Esophagus muscularis mucosa (tissue), 4 donors: ENCODE results near the gene FAM222B.
"Not testable (repeated sequence)": the region's sequence is repeated elsewhere in the genome, so short reads cannot be mapped to it uniquely, and the experiment has no call there.

Experiments used
- EP300 ChIP-seq: sonication (generic); formaldehyde crosslinking; IDR thresholded peaks from one replicate; pipeline ENCODE4 v1.6.1; 2017; ENCODE audit warnings: antibody characterized with exemption
- POLR2A ChIP-seq: fragments of 450-650 bp; IDR thresholded peaks from one replicate; pipeline ENCODE4 v1.6.1; 2017; ENCODE audit warnings: antibody characterized with exemption, moderate library complexity, mild to moderate bottlenecking, low read depth
- POLR2AphosphoS5 ChIP-seq, 2 donors: sonication (generic); formaldehyde crosslinking; IDR thresholded peaks; one replicate each; pipeline ENCODE4 v1.6.1; 2017; ENCODE audit warnings: antibody characterized with exemption in 2 of 2
- TF ChIP-seq, protein P1 (sequence below), 3 experiments: fragments of 200-600 bp in 2 of 3; fragments of 450-650 bp in 1 of 3; sonication (generic) in 2 of 3; IDR thresholded peaks; one replicate each; pipeline ENCODE4 v1.5.1; 2017 to 2019; ENCODE audit warnings: antibody characterized with exemption in 3 of 3, mild to moderate bottlenecking in 2 of 3, moderate library complexity in 1 of 3

GRCh38 chr17:28735913-28736769 lies 106.4 kb downstream of the FAM222B start:
- TF ChIP-seq POLR2A; POLR2AphosphoS5 (IDR thresholded peaks at IDR 0.05); EP300: not testable (repeated sequence)
- TF ChIP-seq, protein P1, sequence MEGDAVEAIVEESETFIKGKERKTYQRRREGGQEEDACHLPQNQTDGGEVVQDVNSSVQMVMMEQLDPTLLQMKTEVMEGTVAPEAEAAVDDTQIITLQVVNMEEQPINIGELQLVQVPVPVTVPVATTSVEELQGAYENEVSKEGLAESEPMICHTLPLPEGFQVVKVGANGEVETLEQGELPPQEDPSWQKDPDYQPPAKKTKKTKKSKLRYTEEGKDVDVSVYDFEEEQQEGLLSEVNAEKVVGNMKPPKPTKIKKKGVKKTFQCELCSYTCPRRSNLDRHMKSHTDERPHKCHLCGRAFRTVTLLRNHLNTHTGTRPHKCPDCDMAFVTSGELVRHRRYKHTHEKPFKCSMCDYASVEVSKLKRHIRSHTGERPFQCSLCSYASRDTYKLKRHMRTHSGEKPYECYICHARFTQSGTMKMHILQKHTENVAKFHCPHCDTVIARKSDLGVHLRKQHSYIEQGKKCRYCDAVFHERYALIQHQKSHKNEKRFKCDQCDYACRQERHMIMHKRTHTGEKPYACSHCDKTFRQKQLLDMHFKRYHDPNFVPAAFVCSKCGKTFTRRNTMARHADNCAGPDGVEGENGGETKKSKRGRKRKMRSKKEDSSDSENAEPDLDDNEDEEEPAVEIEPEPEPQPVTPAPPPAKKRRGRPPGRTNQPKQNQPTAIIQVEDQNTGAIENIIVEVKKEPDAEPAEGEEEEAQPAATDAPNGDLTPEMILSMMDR (IDR thresholded peaks at IDR 0.05): not testable (repeated sequence)
